Kidney (tissue), 14 donors: Measurements from ENCODE around the gene CEACAM18. TPM values are rescaled to one million over a fixed set of nuclear protein-coding genes. Genes with fewer than 3 reads are reported as not detected.

Source experiments
- DNase-seq, 5 donors: peaks; one replicate each; pipeline ENCODE4 v3.0.0-alpha.2; 2013 to 2020
- FAIRE-seq: peaks from 2 replicates; lab custom pipeline; 2012; peaks lifted over from hg19 to GRCh38; lab: Jason Lieb, UNC
- H3K27ac ChIP-seq, 2 donors: one replicate each; pipeline ENCODE4 v1.7.0; 2013; ENCODE audit warnings: low read depth in 2 of 2, low read length in 2 of 2, inconsistent platforms in 1 of 2
- H3K27me3 ChIP-seq: one replicate; pipeline ENCODE4 v1.7.1; 2013; ENCODE audit warnings: low read length, inconsistent platforms; ENCODE audit not compliant: control insufficient read depth, insufficient read depth
- H3K36me3 ChIP-seq, 3 donors: one replicate each; pipeline versions ENCODE4 v1.7.0 to v1.7.1; 2013; ENCODE audit warnings: low read length in 3 of 3, control low read depth in 1 of 3, inconsistent platforms in 1 of 3; ENCODE audit not compliant: insufficient read depth in 3 of 3, control insufficient read depth in 2 of 3
- H3K4me1 ChIP-seq, 3 donors: one replicate each; pipeline versions ENCODE4 v1.7.0 to v1.7.1; 2013; ENCODE audit warnings: low read length in 3 of 3, inconsistent platforms in 1 of 3, low read depth in 1 of 3; ENCODE audit not compliant: control insufficient read depth in 2 of 3, insufficient read depth in 2 of 3
- H3K4me3 ChIP-seq, 3 donors: one replicate each; pipeline versions ENCODE4 v1.7.0 to v1.8.1; 2013; ENCODE audit warnings: low read length in 3 of 3, control low read depth in 1 of 3, inconsistent platforms in 1 of 3
- H3K9ac ChIP-seq, 3 donors: one replicate each; pipeline versions ENCODE4 v1.7.0 to v1.7.1; 2013; ENCODE audit warnings: low read length in 3 of 3, control low read depth in 1 of 3, inconsistent platforms in 1 of 3
- H3K9me3 ChIP-seq, 3 donors: one replicate each; pipeline versions ENCODE4 v1.7.0 to v1.7.1; 2013; ENCODE audit warnings: low read length in 3 of 3, control low read depth in 1 of 3, inconsistent platforms in 1 of 3; ENCODE audit not compliant: control insufficient read depth in 2 of 3, insufficient read depth in 1 of 3
- CTCF ChIP-seq: IDR thresholded peaks from 3 replicates; pipeline ENCODE4 v1.5.1; 2012; ENCODE audit warnings: mild to moderate bottlenecking, moderate library complexity, borderline replicate concordance; ENCODE audit not compliant: insufficient read depth; ENCODE audit errors: extremely low read depth
- intact Hi-C: fragments of 100-400 bp; cut with DNase I; formaldehyde crosslinking; loops from one replicate; pipeline ENCODE4 v1.11.1; 2022
- polyA plus RNA-seq: library from polyadenylated mRNA; stranded (reverse); fragments of 350-450 nt; fragmentation: Illumina TruSeq; extraction: RNeasy Lipid Tissue Mini Kit (QIAGEN cat#74804); gene quantifications from one replicate; pipeline ENCODE4 v1.2.3, GENCODE V29; 2014; ENCODE audit warnings: low read depth, low replicate concordance; ENCODE audit not compliant: insufficient read depth
- total RNA-seq: library from RNA; stranded (reverse); fragmentation: NEBNext Ultra II Directional; extraction: Animal tissue kit (Norgen Biotek cat#: 25700); gene quantifications from one replicate; pipeline ENCODE4 v1.2.1, GENCODE V29; 2021
- donor health status: control.
- donor health status: control.
- donor health status: control.
- donor health status: control.
- donor health status: control.
- donor health status: DM: yes; HTN: yes; CAD: no.
- donor health status: Normal renal cell carcinoma (clear cell type).

CEACAM18 gene
- total and polyA plus RNA-seq, 2 donors from 2014 or later = not detected

- Histone ChIP-seq H3K9me3 (no peaks in the 10 kb centered on the region), H3K4me1 (no peaks in the 10 kb centered on the region), H3K9ac (no peak overlapping the region), H3K27me3 (no peaks in the 10 kb centered on the region), H3K36me3 (no peaks in the 10 kb centered on the region), H3K27ac (no peak overlapping the region), H3K4me3 (no peak overlapping the region)
- peak in 1 of 5 donors; percentile 0 for DNase-seq
- FAIRE-seq = no peak
- TF ChIP-seq CTCF = no peak
- intact Hi-C loops = no loop called here
Measured at GRCh38 chr19:51433043-51433442, 45.3 kb upstream of the CEACAM18 start.

GRCh38 chr19:51434456-51434855, 43.9 kb upstream of the CEACAM18 start:
- intact Hi-C loops = no loop called here
- Histone ChIP-seq H3K27me3 (no peaks in the 10 kb centered on the region), H3K4me3 (no peak overlapping the region), H3K4me1 (no peaks in the 10 kb centered on the region), H3K9ac (no peak overlapping the region), H3K9me3 (no peaks in the 10 kb centered on the region), H3K36me3 (no peaks in the 10 kb centered on the region), H3K27ac (no peak overlapping the region)
- FAIRE-seq (no peak), DNase-seq (no peak)
- TF ChIP-seq CTCF = no peak

GRCh38 chr19:51439021-51439465, 39.3 kb upstream of the CEACAM18 start:
- no peaks in the 10 kb centered on the region for H3K36me3 ChIP-seq
- FAIRE-seq (no peak), DNase-seq (peak in 2 of 5 donors; percentile 1 to 41)
- TF ChIP-seq CTCF = no peak
- H3K9ac ChIP-seq = no peak overlapping the region
- H3K4me1 ChIP-seq = no peaks in the 10 kb centered on the region
- H3K9me3 ChIP-seq = no peaks in the 10 kb centered on the region
- no peak overlapping the region for H3K27ac ChIP-seq
- H3K27me3 ChIP-seq = no peaks in the 10 kb centered on the region
- intact Hi-C loops = no loop called here
- no peak overlapping the region for H3K4me3 ChIP-seq

- DNase-seq (peak in 1 of 5 donors; percentile 17), FAIRE-seq (no peak)
- Histone ChIP-seq H3K9ac (no peak overlapping the region), H3K4me3 (no peak overlapping the region), H3K27me3 (no peaks in the 10 kb centered on the region), H3K36me3 (no peaks in the 10 kb centered on the region), H3K27ac (no peak overlapping the region), H3K4me1 (no peaks in the 10 kb centered on the region), H3K9me3 (no peaks in the 10 kb centered on the region)
- intact Hi-C loops = no loop called here
- TF ChIP-seq CTCF = no peak
Measured at GRCh38 chr19:51440052-51440451, 38.3 kb upstream of the CEACAM18 start.
